Stimulated activated CD4-positive, alpha-beta T cell treated with anti-CD3 and anti-CD28 coated beads, Interleukin-12 subunit alpha, Interleukin-12 subunit beta, amount 100 ng/mL, for 48 hours (primary cell): Measurements from ENCODE around the gene RFNG.

Experiments
- DNase-seq, 3 donors: peaks; one replicate each; pipeline ENCODE4 v3.0.0-alpha.2; 2020; ENCODE audit warnings: low read depth in 2 of 3, low spot score in 1 of 3

Gene RFNG

GRCh38 chr17:82078433-82078832 is 26.8 kb upstream of the RFNG start:
- no peak for DNase-seq

DNA sequence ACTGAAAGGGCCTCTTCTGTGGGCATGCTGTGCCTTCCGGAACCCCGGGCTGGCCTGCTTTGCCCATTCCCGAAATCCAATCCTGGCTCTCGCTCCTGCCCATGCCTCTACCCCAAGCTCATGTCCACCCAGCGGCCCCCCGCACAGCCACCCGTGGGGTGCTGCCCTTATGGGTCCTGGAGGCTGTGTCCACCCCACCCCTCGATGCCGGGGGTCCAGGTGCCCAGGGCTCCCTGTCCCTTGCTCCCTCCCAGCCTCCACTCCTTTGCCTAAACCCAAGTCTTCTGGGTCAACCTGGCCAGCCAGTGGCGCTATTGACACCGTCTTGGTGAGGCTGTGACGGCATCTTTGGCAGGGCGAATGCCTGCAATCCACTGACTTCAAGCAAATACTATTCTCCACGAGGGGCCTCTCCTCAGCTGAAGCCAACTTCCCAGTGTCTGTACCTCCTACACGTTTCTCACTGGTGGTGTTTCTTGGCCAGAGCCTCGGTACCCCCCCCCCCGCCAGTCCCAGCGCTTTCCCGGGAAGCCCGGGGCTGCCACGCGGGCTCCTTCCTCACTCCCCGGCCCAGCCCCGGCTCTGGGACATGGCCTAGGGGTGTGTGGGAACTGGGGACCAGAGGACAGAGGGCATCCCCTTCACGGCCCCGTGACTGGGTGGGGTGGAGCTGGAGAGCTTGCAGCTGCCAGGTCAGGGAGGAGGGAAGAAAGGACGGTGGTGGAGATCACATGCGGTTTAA is 26.2 kb upstream of the RFNG start:
- no peak for DNase-seq

- DNase-seq, result no peak
Measured at GRCh38 chr17:82076785-82077591, 25.4 kb upstream of the RFNG start.

DNA sequence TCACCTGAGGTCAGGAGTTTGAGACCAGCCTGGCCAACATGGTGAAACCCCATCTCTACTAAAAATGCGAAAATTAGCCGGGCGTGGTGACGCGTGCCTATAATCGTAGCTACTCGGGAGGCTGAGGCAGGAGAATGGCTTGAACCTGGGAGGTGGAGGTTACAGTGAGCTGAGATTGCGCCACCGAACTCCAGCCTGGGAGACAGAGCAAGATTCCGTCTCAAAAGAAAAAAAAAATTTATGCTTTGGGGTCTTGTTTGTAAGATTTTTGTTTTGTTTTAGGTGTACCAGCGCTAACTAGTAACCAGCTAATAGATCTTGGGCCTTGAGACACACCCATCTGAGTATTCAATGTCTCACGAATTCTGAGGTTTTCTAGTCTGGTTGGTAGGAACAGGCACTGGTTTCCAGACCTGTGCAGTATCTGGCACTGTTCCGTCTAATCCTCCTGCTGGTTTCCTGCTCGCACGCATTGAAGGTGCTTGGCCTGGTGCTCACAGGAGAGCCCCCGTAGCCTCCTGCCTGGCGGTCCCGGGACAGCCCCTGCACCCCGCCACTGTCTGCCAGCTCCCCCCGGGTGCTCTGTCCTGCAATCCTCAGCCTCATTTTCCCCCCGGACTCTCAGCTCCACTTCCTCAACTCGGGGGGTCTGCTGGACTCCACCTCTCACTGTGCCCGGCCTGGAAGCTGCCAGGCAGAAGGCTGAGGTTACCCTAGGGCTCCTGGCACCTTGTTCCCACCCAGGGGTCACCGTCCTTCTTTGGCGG is 24.6 kb upstream of the RFNG start:
- no peak for DNase-seq

- DNase-seq, result no peak
Measured at GRCh38 chr17:82073446-82073845, 21.8 kb upstream of the RFNG start.

DNA sequence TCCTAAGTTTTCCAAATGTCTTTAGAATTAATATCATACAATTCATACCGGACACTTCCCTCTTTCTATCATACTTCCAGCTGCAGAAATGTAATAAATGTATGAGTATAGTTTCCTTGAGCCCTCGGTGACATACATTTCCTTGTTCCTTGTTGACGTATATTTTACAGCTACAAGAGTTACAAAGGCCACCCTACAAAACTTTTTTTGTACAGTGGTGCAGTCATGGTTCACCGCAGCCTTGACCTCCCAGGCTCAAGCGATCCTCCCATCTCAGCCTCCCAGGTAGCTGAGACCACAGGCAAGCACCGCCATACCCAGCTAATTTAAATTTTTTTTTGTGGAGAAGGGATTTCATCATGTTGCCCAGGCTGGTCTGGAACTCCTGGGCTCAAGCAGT is 21.2 kb upstream of the RFNG start:
- DNase-seq, result no peak

DNA sequence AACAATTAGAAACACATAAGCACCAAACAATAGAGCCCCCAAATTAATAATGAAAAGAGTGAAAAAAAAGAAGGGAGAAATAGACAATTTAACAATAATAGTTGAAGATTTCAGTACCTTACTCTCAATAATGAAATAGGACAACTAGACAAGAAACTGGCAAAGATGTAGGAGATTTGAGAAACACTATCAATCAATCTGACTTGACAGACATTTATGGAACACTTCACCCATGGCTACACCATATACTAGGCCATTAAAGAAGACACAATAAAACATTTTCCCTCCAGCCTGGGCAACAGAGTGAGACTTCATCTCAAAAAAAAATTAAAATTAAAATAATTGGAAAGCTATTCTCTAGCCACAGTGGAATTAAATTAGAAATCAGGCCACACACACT is 19.0 kb upstream of the RFNG start:
- DNase-seq, result no peak

DNA sequence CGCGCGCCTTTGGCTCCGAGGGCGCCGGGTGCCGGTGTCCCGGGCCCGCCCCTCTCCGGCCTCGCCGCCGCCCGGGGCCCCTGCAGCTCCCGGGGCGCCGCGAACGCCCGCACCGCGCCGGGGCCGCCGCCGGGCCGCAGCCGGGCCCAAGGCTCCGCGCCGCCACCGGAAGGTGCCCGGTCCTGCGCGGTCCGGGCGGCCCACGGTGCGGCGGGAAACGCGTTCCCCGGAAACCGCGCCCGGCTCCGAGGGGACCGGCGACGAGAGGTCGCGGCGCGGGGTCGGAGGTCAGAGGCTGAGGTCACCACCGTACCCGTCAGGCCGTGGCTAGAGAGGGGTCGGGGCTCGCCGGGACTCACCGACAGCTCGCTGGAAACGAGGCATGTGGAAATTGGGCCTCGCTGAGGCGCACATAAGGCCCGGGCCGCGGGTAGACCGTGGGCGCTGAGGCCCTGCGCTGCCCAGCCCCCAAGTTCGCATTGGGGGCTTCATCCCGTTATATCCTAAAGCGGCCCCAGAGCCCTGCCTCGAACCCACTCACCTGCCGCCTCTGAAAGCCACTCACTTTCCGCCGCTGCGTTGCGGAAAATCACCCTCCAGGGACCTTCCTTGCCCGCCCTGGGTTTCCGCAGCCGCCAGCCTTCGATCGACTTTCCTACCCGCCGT is 14.2 kb upstream of the RFNG start, which contains the start of gene DUS1L:
DUS1L (minus strand) TSS at position 167 of the 666 bp plus-strand sequence. CDS start 745 bp downstream, outside the sequence.
- DNase-seq, result peak; percentile 37 to 67 (median 64)

GRCh38 chr17:82065193-82065637 is 13.6 kb upstream of the RFNG start:
- DNase-seq, result no peak

DNA sequence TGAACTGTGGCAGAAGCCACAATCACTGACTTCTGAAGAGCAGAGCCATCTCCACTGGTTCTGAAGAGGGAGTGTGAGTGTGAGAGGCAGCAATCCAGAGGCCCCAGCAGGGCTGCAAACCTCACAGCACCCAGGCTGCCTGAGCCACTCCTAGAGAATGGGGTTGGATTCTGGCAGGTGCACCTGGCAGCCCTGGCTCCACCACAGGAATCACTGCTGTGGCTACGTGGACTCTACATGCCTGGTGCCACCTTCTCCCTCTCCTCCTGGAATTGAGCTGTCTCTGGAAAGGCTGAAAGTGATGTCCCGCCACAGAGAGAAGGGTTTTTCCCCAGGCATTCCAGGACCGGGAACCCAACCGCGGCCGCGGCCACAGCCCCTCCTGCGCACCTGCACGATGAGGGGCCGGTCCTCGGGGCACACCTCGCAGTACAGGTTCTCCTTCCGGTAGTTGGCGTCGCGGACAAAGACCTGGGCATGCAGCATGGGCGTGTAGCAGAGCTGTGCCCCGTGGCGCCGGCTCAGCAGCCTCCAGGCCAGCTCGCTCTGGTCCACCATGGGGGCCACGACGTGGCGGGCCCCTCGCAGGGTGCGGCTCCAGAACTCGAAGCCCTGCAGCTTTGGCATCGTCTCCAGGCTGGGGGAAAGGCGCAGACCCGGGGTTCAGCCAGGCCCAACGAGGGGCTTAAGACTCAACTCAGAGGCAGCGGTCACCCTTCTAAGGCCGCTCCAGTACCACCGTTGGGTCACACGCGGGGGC is 13.0 kb upstream of the RFNG start:
- DNase-seq, result no peak

DNA sequence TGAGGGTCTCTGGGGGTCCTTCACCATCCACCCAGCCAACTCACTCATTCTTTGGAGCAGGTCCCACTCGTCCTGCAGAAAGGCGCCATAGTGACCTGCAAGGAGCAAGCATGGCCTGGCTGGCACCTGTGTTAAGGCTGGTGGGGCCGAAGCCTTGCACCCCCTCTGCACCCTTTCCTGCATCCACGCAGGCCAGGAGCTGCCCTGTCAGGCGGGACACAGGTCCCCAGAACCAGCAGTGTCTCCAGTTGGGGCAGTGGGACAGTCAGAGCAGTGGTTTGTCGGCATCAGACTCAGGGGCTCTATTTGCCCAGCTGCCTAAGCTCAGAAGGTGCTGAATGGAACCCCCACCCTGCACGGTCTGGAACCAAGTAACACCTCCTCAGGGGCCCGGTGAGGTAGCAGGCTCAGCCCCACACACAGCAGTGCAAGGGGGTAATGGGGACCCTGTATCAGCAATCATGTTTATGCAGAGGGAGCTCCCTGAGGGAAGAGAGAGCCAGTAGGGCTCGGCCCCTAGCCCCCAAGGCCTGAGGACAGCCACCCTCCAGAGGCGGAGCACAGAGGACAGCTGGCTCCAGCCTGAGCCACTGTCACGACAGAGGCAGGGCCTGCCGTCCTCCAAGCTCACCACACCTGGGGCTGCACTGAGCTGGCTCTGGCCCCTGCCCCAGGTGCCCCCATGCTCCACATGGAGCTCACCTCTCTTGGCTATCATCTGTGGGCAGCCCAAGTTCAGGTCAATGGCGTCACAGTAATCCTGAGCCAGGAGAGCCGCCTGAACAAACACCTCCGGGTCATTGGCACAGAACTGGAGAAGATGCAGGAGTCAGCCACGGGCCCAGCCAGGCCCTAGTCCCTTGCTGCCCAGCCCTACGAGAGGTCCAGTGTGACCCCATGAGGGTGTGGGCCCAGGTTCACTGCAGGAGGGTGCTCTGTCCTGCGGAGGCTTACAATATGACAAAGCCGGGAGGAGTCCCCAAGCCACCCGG is 12.1 kb upstream of the RFNG start:
- no peak for DNase-seq

GRCh38 chr17:82062984-82063368 is 11.4 kb upstream of the RFNG start:
- no peak for DNase-seq

- DNase-seq, result no peak
Measured at GRCh38 chr17:82062076-82062983, 10.7 kb upstream of the RFNG start.

DNA sequence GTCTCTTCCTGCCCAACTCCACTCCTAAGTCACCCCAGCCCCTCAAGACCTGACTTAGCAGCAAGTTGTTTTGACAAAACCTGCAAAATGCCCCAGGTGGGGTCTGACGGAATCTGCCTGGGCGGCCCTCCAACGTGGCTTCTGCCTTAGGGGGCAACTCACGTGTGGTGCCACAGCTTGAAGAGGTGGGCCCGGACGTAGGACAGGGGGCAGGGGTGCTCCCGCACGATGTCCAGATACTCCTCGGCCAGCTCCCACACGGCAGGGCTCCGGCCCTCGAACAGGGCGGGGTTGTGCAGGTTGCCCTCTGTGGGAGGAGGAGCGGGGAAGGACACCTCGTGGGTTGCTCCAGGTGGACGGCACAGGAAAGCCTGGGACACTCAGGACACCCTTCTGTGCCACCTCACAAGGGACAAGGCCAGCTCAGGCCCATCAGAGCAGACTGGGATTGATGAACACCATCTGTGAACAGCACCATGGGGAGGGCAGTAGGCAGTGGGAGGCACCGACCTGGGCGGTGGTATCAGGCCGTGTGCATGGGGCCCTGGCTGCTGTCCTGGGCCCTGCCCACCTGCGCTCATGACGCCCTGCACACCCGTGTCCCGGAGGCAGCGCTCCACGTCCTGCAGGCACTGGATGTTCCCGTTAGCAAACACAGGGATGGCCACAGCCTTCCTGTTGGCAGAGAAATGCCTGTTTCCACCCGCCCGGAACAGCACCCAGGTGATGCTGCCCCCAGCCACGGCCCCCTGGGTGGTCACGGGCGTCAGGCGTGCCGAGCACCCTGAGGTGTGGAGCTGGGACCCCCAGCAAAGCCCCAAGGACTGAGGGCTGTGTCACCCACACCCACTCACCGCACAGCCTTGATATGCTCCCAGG is 9.7 kb upstream of the RFNG start:
- no peak for DNase-seq

DNA sequence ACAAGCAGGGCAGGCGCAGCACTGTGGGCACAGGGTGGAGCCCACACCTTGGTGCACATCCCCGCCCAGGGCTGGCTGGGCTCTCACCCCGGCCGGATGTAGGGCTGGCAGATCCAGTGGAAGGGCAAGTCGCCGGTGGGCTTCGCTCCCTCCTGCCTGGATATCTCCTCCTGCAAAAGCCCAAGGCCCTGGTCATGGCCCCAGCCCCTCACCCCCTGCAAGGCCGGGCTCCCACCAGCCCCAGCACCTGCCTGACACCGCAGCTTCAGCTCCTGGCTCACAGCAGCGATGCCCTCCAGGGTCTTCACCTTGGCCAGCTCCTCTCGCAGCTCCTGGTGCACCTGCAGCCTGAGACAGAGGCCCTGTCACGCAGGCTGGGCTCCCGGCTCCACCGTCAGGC is 9.0 kb upstream of the RFNG start:
- DNase-seq, result no peak

GRCh38 chr17:82060001-82060380 is 8.4 kb upstream of the RFNG start:
- no peak for DNase-seq
